ENCODE measurements around the gene GOLGA6L26. TPM values are rescaled to one million over a fixed set of nuclear protein-coding genes. Genes with fewer than 3 reads are reported as not detected.
"Not testable (repeated sequence)": the region's sequence is repeated elsewhere in the genome, so short reads cannot be mapped to it uniquely, and the experiment has no call there.

Gene GOLGA6L26
- total and polyA plus RNA-seq, 2 donors (not counting 3 experiments of a cell fraction or from before 2014, with no cell fraction given) = not detected

DNA sequence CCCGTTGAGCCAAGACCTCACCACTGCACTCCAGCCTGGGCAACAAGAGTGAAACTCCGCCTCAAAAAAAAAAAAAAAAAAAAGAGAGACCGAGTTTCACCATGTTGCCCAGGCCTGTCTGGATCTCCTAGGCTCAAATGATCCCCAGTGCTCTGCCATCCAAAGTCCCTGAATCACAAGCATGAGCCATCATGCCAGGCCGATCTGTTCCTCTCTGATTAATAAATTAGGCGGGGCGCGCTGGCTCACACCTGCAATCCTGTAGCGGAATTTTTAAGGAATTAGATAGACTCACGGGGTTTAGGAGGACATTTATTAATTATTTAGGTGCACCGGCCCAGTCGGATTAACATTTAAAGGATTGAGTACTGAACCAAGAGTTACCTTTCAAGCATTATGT is 40.2 kb upstream of the GOLGA6L26 start:
- H3K79me2 ChIP-seq (ENCODE audit: control insufficient read depth, insufficient read depth, low read length); H3K4me1 ChIP-seq (ENCODE audit: control insufficient read depth, extremely low read depth, insufficient read depth, low read length); H3K36me3 ChIP-seq (ENCODE audit: control insufficient read depth in 2 of 2, extremely low read depth in 1 of 2, insufficient read depth in 2 of 2, low read length in 2 of 2); dilution Hi-C loops (cut with MboI; ENCODE audit: extremely low pct_ligation_motif_present, low sequenced_read_pairs); BruUV-seq (replicated peaks); H3K4me3 ChIP-seq (replicated peaks in 1 of 3; ENCODE audit: insufficient read depth in 1 of 3, low read depth in 1 of 3, low read length in 3 of 3); H3K27me3 ChIP-seq (ENCODE audit: control insufficient read depth in 2 of 2, insufficient read depth in 2 of 2, low read length in 2 of 2); CTCF ChIA-PET; H2AFZ ChIP-seq (ENCODE audit: low read depth, low read length); H3K27ac ChIP-seq (ENCODE audit: insufficient read depth, low read depth, low read length); H3K9me3 ChIP-seq (replicated peaks; ENCODE audit: control insufficient read depth, insufficient read depth, low read length); H4K20me1 ChIP-seq (replicated peaks; ENCODE audit: control insufficient read depth, extremely low read depth, insufficient read depth, low read length); H3K4me2 ChIP-seq (ENCODE audit: insufficient read depth, low read length); FAIRE-seq; H3K9ac ChIP-seq (replicated peaks; ENCODE audit: extremely low read depth, insufficient read depth, low read length); H3K9me1 ChIP-seq (replicated peaks; ENCODE audit: control insufficient read depth, extremely low read depth, insufficient read depth, low read length); DNase-seq (ENCODE audit: low read depth, low spot score); POLR2A ChIA-PET; intact Hi-C loops (cut with micrococcal nuclease): not testable (repeated sequence)

DNA sequence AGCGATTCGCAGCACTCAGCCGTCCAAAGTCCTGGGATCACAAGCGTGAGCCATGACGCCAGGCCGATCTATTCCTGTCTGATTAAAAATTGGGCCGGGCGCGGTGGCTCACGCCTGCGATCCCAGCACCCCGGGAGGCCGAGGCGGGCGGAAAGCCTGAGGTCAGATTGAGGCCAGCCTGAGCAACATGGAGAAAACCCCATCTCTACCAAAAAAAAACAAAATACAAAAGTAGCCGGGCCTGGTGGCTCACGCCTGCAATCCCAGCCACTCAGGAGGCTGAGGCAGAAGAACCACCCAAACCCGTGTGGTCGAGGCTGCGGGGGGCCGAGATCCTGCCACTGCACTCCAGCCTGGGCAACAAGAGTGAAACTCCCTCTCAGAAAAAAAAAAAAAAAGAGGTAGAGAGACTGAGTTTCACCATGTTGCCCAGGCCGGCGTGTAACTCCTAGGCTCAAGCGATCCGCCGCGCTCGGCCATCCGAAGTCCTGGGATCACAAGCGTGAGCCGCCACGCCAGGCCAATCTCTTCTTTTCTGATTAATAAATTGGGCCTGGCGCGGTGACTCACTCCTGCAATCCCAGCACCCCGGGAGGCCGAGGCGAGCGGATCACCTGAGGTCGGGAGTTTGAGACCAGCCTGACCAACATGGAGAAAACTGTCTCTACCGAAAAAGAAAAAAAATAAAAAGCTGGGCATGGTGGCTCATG is 39.0 kb upstream of the GOLGA6L26 start:
- H3K36me3 ChIP-seq (ENCODE audit: control insufficient read depth in 2 of 2, extremely low read depth in 1 of 2, insufficient read depth in 2 of 2, low read length in 2 of 2); H3K27me3 ChIP-seq (ENCODE audit: control insufficient read depth in 2 of 2, insufficient read depth in 2 of 2, low read length in 2 of 2); BruUV-seq (replicated peaks); DNase-seq (ENCODE audit: low read depth, low spot score); FAIRE-seq; H3K4me1 ChIP-seq (ENCODE audit: control insufficient read depth, extremely low read depth, insufficient read depth, low read length); dilution Hi-C loops (cut with MboI; ENCODE audit: extremely low pct_ligation_motif_present, low sequenced_read_pairs); H3K27ac ChIP-seq (ENCODE audit: insufficient read depth, low read depth, low read length); H3K79me2 ChIP-seq (ENCODE audit: control insufficient read depth, insufficient read depth, low read length); H3K4me2 ChIP-seq (ENCODE audit: insufficient read depth, low read length); H2AFZ ChIP-seq (ENCODE audit: low read depth, low read length); H3K9me3 ChIP-seq (replicated peaks; ENCODE audit: control insufficient read depth, insufficient read depth, low read length); H3K4me3 ChIP-seq (replicated peaks in 1 of 3; ENCODE audit: insufficient read depth in 1 of 3, low read depth in 1 of 3, low read length in 3 of 3); CTCF ChIA-PET; POLR2A ChIA-PET; intact Hi-C loops (cut with micrococcal nuclease); H3K9ac ChIP-seq (replicated peaks; ENCODE audit: extremely low read depth, insufficient read depth, low read length); H4K20me1 ChIP-seq (replicated peaks; ENCODE audit: control insufficient read depth, extremely low read depth, insufficient read depth, low read length); H3K9me1 ChIP-seq (replicated peaks; ENCODE audit: control insufficient read depth, extremely low read depth, insufficient read depth, low read length): not testable (repeated sequence)
